Measurements from ENCODE around the gene LRRC47. TPM values are rescaled to one million over a fixed set of nuclear protein-coding genes. Genes with fewer than 3 reads are reported as not detected.

The LRRC47 gene
- total and polyA plus RNA-seq, 2 of the 8 experiments (the other 6 are each of a cell fraction or from before 2014, with no cell fraction given) = 38.3 to 82.4 TPM

GRCh38 chr1:3787745-3788605 lies 8.3 kb downstream of the LRRC47 start (continued):
- TF ChIP-seq USF2 (IDR thresholded peaks at IDR 0.05; ENCODE audit: low read length) (no peak), TEAD4 (IDR thresholded peaks at IDR 0.05; ENCODE audit: low read depth, low read length) (no peak), SP1 (IDR thresholded peaks at IDR 0.05; ENCODE audit: low read depth, low read length) (no peak), SP2 (IDR thresholded peaks at IDR 0.05; ENCODE audit: low read length) (no peak), NRF1 (IDR thresholded peaks at IDR 0.05; ENCODE audit: low read depth, low read length) (no peak), KDM4A (IDR thresholded peaks at IDR 0.05; ENCODE audit: low read depth, low read length, severe bottlenecking) (no peak)

Measured in H1 (cell line).